HCT116 (cell line): Measurements from ENCODE around the gene PIM3. TPM values are rescaled to one million over a fixed set of nuclear protein-coding genes. Genes with fewer than 3 reads are reported as not detected.

Experiments used
- ATAC-seq: fragments of 200-7000 bp; cut with Tn5 transposase; 2 replicates; pipeline ENCODE4 v1.9.1; 2020; ENCODE audit warnings: mild to moderate bottlenecking, moderate library complexity
- BruUV-seq: library from RNA; stranded (reverse); fragments of 400-500 nt; replicated peaks from 2 replicates; lab custom pipeline; 2021; lab: Mats Ljungman, UMichigan
- CTCF ChIA-PET: fragments of 300-600 bp; sonication (Branson Sonifier 250); formaldehyde crosslinking; loops from one replicate; lab custom pipeline; 2021; ENCODE audit warnings: antibody characterized with exemption; lab: Charles Lee
- POLR2A ChIA-PET: fragments of 300-600, 350-600 bp; sonication (Branson Sonifier 250); formaldehyde crosslinking; loops from one replicate; lab custom pipeline; 2021; ENCODE audit warnings: antibody characterized with exemption; lab: Charles Lee
- RAD21 ChIA-PET, 2 experiments: fragments of 300-600 bp; sonication (Branson Sonifier 250); formaldehyde crosslinking; loops; one replicate each; lab custom pipeline; 2023; ENCODE audit warnings: low total read pairs in 2 of 2; ENCODE audit not compliant: uncharacterized antibody in 2 of 2, unreplicated experiment in 2 of 2, low non-redundant PET in 1 of 2; lab: Charles Lee
- DNase-seq: peaks from one replicate; pipeline ENCODE4 v3.0.0-alpha.2; 2010; ENCODE audit warnings: low read depth, low spot score
- H2AFZ ChIP-seq: fragments of 200-600 bp; shearing (Covaris generic), sonication (generic); 2 replicates; pipeline ENCODE4 v1.6.1; 2017; ENCODE audit warnings: low read depth, mixed run types, mixed read lengths, antibody characterized with exemption, low read length; ENCODE audit not compliant: poor library complexity, severe bottlenecking
- H3K27ac ChIP-seq: 2 replicates; pipeline ENCODE4 v1.5.1; 2012; ENCODE audit warnings: low read depth, low read length
- H3K27me3 ChIP-seq: fragments of 200-600 bp; sonication (generic); 2 replicates; pipeline ENCODE4 v1.6.1; 2016; ENCODE audit warnings: mixed run types, low read length, mixed read lengths; ENCODE audit not compliant: insufficient read depth
- H3K36me3 ChIP-seq, 2 experiments: fragments of 200-500 bp in 1 of 2; fragments of 200-600 bp in 1 of 2; sonication (Bioruptor generic) in 1 of 2; sonication (generic) in 1 of 2; 2 replicates each; pipeline versions ENCODE4 v1.5.1 to v1.6.1; 2014 to 2016; ENCODE audit warnings: low read length in 2 of 2, inconsistent platforms in 1 of 2, mixed read lengths in 1 of 2, mixed run types in 1 of 2; ENCODE audit not compliant: insufficient read depth in 2 of 2, control insufficient read depth in 1 of 2
- H3K4me1 ChIP-seq, 2 experiments: fragments of 200-600 bp in 1 of 2; sonication (generic) in 1 of 2; 2 replicates each; pipeline versions ENCODE4 v1.5.1 to v1.6.1; 2012 to 2017; ENCODE audit warnings: low read length in 2 of 2, inconsistent platforms in 1 of 2, mild to moderate bottlenecking in 1 of 2, mixed read lengths in 1 of 2, mixed run types in 1 of 2, moderate library complexity in 1 of 2; ENCODE audit not compliant: insufficient read depth in 2 of 2, control insufficient read depth in 1 of 2
- H3K4me2 ChIP-seq: fragments of 200-600 bp; sonication (generic); 2 replicates; pipeline ENCODE4 v1.6.1; 2017; ENCODE audit warnings: mixed run types, low read length, mixed read lengths
- H3K4me3 ChIP-seq, 2 experiments: fragments of 200-600 bp in 1 of 2; sonication (generic) in 1 of 2; replicated peaks in 1 of 2; 2 replicates each; pipeline ENCODE4 v1.5.1; 2011 to 2016; ENCODE audit warnings: low read length in 2 of 2, control low read depth in 1 of 2, low read depth in 1 of 2, mild to moderate bottlenecking in 1 of 2, mixed read lengths in 1 of 2, mixed run types in 1 of 2
- H3K79me2 ChIP-seq: fragments of 200-600 bp; sonication (generic); 2 replicates; pipeline ENCODE4 v1.6.1; 2017; ENCODE audit warnings: mild to moderate bottlenecking, mixed run types, low read length, moderate library complexity, mixed read lengths; ENCODE audit not compliant: insufficient read depth
- H3K9ac ChIP-seq: fragments of 200-600 bp; sonication (generic); 2 replicates; pipeline ENCODE4 v1.6.1; 2016; ENCODE audit warnings: low read length, mixed read lengths
- H3K9me2 ChIP-seq: fragments of 200-600 bp; sonication (generic), shearing (Covaris generic); 2 replicates; pipeline ENCODE4 v1.6.1; 2017; ENCODE audit warnings: mixed run types, mild to moderate bottlenecking, moderate library complexity; ENCODE audit not compliant: insufficient read depth
- H3K9me3 ChIP-seq, 2 experiments: fragments of 200-500 bp in 1 of 2; fragments of 200-600 bp in 1 of 2; sonication (Bioruptor generic) in 1 of 2; sonication (generic) in 1 of 2; 2 replicates each; pipeline ENCODE4 v1.6.1; 2014 to 2017; ENCODE audit warnings: low read length in 2 of 2, mixed read lengths in 2 of 2, inconsistent platforms in 1 of 2, low read depth in 1 of 2, mild to moderate bottlenecking in 1 of 2, mixed run types in 1 of 2, moderate library complexity in 1 of 2; ENCODE audit not compliant: control insufficient read depth in 1 of 2, insufficient read depth in 1 of 2
- H4K20me1 ChIP-seq: fragments of 200-600 bp; sonication (generic), shearing (Covaris generic); 2 replicates; pipeline ENCODE4 v1.6.1; 2017; ENCODE audit warnings: mixed run types, mild to moderate bottlenecking, moderate library complexity; ENCODE audit not compliant: insufficient read depth
- CEBPB ChIP-seq: IDR thresholded peaks from 2 replicates; pipeline ENCODE4 v1.6.1; 2012; ENCODE audit warnings: low read depth
- ELF1 ChIP-seq: IDR thresholded peaks from 2 replicates; pipeline ENCODE4 v1.6.1; 2012; ENCODE audit warnings: low read depth, borderline replicate concordance
- FOSL1 ChIP-seq: IDR thresholded peaks from 2 replicates; pipeline ENCODE4 v1.6.1; 2012; ENCODE audit warnings: low read depth
- JUND ChIP-seq: IDR thresholded peaks from 2 replicates; pipeline ENCODE4 v1.6.1; 2012
- POLR2A ChIP-seq: IDR thresholded peaks from 2 replicates; pipeline ENCODE4 v1.7.0; 2011; ENCODE audit warnings: borderline replicate concordance; ENCODE audit not compliant: insufficient read depth, insufficient read length; ENCODE audit errors: extremely low read depth
- SP1 ChIP-seq: IDR thresholded peaks from 2 replicates; pipeline ENCODE4 v1.6.1; 2012; ENCODE audit warnings: low read depth
- SRF ChIP-seq: IDR thresholded peaks from 2 replicates; pipeline ENCODE4 v1.6.1; 2012; ENCODE audit warnings: low read depth
- TCF7L2 ChIP-seq: IDR thresholded peaks from 2 replicates; pipeline ENCODE4 v1.7.0; 2011; ENCODE audit warnings: borderline replicate concordance, inconsistent platforms; ENCODE audit not compliant: insufficient read depth, insufficient read length; ENCODE audit errors: extremely low read depth
- ZFX ChIP-seq: fragments of 450-650 bp; IDR thresholded peaks from 2 replicates; pipeline ENCODE4 v1.6.1; 2017
- intact Hi-C: fragments of 100-400 bp; cut with micrococcal nuclease; formaldehyde crosslinking; loops from 2 replicates; pipeline ENCODE4 v1.10.0; 2022
- total RNA-seq: library from RNA; stranded (reverse); gene quantifications from one replicate; pipeline ENCODE4 v1.2.1, GENCODE V29; 2021; ENCODE audit not compliant: unreplicated experiment
- TF ChIP-seq, protein P1 (sequence below): IDR thresholded peaks from 2 replicates; pipeline ENCODE4 v1.6.1; 2011; ENCODE audit warnings: mild to moderate bottlenecking, low read length, moderate library complexity; ENCODE audit not compliant: insufficient replicate concordance; ENCODE audit errors: extremely low read depth
- TF ChIP-seq, protein P2 (sequence below): IDR thresholded peaks from 2 replicates; pipeline ENCODE4 v1.6.1; 2012
- TF ChIP-seq, protein P3 (sequence below): IDR thresholded peaks from 2 replicates; pipeline ENCODE4 v1.6.1; 2012
- TF ChIP-seq, protein P4 (sequence below), 3 experiments: fragments of 200-600 bp in 1 of 3; sonication (generic) in 1 of 3; IDR thresholded peaks in 2 of 3; conservative IDR thresholded peaks in 1 of 3; 2 replicates each; pipeline ENCODE4 v1.5.1; 2012 to 2017; ENCODE audit warnings: low read depth in 2 of 3, low read length in 2 of 3, antibody characterized with exemption in 1 of 3, borderline replicate concordance in 1 of 3, control low read depth in 1 of 3, mild to moderate bottlenecking in 1 of 3, mixed read lengths in 1 of 3, mixed run types in 1 of 3, moderate library complexity in 1 of 3; ENCODE audit not compliant: insufficient read depth in 1 of 3

The PIM3 gene
- total RNA-seq, 1 experiment from 2014 or later: 116 TPM

DNA sequence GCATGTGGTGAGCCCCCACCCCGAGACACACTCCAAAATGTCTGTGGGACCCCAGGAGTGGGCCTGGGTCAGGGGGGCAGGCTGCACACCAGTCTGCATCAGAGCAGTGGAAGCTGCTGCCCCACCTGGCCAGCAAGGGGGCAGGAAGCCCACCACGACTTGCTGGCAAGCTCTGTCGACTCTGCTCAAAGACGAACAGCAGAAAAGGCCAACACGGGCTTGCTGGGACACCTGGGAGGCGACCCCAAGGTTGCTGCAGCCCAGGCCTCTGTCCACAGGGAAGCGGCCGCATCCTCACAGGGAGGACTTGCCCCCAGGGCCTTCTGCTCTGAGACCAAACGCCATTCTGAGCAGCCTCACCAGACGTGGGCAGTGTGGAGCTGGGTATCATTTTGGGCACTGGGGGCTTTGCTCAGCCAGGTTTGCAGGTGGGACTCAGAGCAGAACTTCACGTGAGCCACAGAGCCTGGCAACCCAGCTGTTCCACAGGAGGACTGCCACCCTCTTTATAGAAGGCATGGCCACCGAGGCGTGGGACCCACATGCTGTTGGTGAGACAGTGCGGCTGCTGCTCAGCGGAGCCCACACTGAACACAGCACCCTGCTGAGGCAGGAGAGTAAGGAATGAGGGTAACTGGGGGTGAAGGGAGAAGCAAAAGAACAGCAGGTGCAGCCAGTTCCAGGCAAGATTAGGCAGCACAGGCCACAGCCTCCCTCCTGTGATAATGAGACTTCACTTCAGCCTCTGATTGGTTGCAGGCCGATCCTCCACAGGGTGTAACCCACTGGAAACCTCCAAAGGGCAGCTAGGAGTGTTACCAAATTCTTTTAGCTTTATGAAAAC lies 41.0 kb downstream of the PIM3 start:
- Histone ChIP-seq H3K36me3 (no peaks in the 10 kb centered on the region), H3K4me2 (no peak overlapping the region), H3K27ac (no peak overlapping the region), H3K9me3 (no peaks in the 10 kb centered on the region), H3K79me2 (no peaks in the 10 kb centered on the region), H3K4me1 (no peaks in the 10 kb centered on the region; a peak in 1 of 4 replicates), H4K20me1 (no peaks in the 10 kb centered on the region), H2AFZ (no peak overlapping the region), H3K27me3 (no peaks in the 10 kb centered on the region), H3K9me2 (no peaks in the 10 kb centered on the region), H3K4me3 (no peak overlapping the region), H3K9ac (no peak overlapping the region)
- TF ChIP-seq TCF7L2 (no peak), ZFX (no peak), JUND (no peak), CEBPB (no peak), ELF1 (no peak), SRF (no peak), POLR2A (no peak), SP1 (no peak), FOSL1 (no peak)
- TF ChIP-seq, protein P1, sequence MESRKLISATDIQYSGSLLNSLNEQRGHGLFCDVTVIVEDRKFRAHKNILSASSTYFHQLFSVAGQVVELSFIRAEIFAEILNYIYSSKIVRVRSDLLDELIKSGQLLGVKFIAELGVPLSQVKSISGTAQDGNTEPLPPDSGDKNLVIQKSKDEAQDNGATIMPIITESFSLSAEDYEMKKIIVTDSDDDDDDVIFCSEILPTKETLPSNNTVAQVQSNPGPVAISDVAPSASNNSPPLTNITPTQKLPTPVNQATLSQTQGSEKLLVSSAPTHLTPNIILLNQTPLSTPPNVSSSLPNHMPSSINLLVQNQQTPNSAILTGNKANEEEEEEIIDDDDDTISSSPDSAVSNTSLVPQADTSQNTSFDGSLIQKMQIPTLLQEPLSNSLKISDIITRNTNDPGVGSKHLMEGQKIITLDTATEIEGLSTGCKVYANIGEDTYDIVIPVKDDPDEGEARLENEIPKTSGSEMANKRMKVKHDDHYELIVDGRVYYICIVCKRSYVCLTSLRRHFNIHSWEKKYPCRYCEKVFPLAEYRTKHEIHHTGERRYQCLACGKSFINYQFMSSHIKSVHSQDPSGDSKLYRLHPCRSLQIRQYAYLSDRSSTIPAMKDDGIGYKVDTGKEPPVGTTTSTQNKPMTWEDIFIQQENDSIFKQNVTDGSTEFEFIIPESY: no peak
- TF ChIP-seq, protein P2, sequence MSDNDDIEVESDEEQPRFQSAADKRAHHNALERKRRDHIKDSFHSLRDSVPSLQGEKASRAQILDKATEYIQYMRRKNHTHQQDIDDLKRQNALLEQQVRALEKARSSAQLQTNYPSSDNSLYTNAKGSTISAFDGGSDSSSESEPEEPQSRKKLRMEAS: no peak
- TF ChIP-seq, protein P3, sequence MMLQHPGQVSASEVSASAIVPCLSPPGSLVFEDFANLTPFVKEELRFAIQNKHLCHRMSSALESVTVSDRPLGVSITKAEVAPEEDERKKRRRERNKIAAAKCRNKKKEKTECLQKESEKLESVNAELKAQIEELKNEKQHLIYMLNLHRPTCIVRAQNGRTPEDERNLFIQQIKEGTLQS: no peak
- TF ChIP-seq, protein P4, sequence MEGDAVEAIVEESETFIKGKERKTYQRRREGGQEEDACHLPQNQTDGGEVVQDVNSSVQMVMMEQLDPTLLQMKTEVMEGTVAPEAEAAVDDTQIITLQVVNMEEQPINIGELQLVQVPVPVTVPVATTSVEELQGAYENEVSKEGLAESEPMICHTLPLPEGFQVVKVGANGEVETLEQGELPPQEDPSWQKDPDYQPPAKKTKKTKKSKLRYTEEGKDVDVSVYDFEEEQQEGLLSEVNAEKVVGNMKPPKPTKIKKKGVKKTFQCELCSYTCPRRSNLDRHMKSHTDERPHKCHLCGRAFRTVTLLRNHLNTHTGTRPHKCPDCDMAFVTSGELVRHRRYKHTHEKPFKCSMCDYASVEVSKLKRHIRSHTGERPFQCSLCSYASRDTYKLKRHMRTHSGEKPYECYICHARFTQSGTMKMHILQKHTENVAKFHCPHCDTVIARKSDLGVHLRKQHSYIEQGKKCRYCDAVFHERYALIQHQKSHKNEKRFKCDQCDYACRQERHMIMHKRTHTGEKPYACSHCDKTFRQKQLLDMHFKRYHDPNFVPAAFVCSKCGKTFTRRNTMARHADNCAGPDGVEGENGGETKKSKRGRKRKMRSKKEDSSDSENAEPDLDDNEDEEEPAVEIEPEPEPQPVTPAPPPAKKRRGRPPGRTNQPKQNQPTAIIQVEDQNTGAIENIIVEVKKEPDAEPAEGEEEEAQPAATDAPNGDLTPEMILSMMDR (IDR thresholded peaks at IDR 0.05 in 2 of 3, conservative IDR thresholded peaks at IDR 0.05 in 1 of 3; ENCODE audit: borderline replicate concordance in 1 of 3, insufficient read depth in 1 of 3, low read depth in 2 of 3, low read length in 2 of 3): no peak
- no TSS peak for BruUV-seq
- ATAC-seq: no peak
- POLR2A ChIA-PET: no interaction called here
- RAD21 ChIA-PET: no interaction called here
- no peak for DNase-seq
- CTCF ChIA-PET: no interaction called here
- intact Hi-C loops: no loop called here
